OCI-LY3 (cell line): Measurements from ENCODE around the gene ROR1.

Experiments
- EZH2phosphoT487 ChIP-seq: fragments of 200-600 bp; shearing (Covaris generic); IDR thresholded peaks from 2 replicates; pipeline ENCODE4 v1.6.1; 2018; ENCODE audit warnings: antibody characterized with exemption, mixed run types, low read depth
- TF ChIP-seq, protein P1 (sequence below): fragments of 200-600, 300-600 bp; sonication (generic); IDR thresholded peaks from 2 replicates; pipeline ENCODE4 v1.5.1; 2014; ENCODE audit warnings: antibody characterized with exemption, low read length, low read depth

DNA sequence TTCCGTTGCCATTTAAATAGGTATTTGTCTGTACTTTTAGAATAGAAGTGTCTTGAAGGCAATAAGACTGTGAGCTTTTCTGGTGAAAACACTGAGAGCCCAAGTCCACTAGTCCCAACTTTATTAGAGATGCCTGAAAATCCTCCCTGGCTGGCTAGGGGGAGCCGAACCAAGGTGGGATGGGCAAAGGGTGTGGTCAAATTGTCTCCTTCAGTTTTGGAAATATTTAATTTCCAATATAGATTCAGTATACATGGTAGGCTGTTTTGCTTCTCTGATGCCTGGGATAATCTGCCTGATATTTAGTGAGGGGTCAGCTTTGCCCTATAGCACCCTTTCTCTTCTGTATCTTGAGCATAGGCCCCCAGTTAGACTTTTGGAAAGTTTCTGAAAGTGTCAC is 3.5 kb downstream of the ROR1 start:
- TF ChIP-seq, protein P1, sequence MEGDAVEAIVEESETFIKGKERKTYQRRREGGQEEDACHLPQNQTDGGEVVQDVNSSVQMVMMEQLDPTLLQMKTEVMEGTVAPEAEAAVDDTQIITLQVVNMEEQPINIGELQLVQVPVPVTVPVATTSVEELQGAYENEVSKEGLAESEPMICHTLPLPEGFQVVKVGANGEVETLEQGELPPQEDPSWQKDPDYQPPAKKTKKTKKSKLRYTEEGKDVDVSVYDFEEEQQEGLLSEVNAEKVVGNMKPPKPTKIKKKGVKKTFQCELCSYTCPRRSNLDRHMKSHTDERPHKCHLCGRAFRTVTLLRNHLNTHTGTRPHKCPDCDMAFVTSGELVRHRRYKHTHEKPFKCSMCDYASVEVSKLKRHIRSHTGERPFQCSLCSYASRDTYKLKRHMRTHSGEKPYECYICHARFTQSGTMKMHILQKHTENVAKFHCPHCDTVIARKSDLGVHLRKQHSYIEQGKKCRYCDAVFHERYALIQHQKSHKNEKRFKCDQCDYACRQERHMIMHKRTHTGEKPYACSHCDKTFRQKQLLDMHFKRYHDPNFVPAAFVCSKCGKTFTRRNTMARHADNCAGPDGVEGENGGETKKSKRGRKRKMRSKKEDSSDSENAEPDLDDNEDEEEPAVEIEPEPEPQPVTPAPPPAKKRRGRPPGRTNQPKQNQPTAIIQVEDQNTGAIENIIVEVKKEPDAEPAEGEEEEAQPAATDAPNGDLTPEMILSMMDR: no peak
- TF ChIP-seq EZH2phosphoT487: no peak
